Pulmonary artery endothelial cell (primary cell): ENCODE results near the gene SSPN. TPM values are rescaled to one million over a fixed set of nuclear protein-coding genes. Genes with fewer than 3 reads are reported as not detected.
A peak's percentile ranks its signal among the peaks of the same experiment; 100 is the strongest.

ENCODE experiments used
- DNase-seq: peaks from one replicate; pipeline ENCODE4 v3.0.0-alpha.2; 2011; ENCODE audit warnings: low read depth, low spot score
- total RNA-seq: library from RNA; depleted of rRNA; stranded (reverse); fragments of >200 nt; gene quantifications from 2 replicates; pipeline ENCODE4 v1.2.3, GENCODE V29; 2014

The SSPN gene, protein sequence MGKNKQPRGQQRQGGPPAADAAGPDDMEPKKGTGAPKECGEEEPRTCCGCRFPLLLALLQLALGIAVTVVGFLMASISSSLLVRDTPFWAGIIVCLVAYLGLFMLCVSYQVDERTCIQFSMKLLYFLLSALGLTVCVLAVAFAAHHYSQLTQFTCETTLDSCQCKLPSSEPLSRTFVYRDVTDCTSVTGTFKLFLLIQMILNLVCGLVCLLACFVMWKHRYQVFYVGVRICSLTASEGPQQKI
- 1.1 and 2.0 TPM in 2 replicates for total RNA-seq

DNA sequence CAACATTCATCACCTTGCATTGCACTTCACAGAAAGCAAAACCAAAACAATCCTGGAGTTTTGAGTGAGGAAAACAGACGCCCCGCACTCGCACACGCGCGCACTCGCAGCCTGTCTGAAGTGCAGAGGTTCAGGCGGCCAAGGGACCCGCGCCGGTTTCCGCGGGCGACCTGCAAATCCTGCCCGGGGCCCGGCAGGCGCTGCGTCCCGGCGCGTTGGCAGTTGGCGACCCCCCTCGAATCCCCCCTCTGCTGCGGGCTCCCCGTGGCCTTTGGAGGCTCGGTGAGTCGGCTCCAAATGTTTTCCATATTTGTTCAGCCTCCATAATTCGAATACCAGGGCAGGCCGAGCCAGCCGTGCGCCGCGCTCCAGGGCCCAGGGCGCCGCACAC is at the start of gene SSPN:
SSPN (plus strand) TSS at position 324 of the 391 bp plus-strand sequence. CDS start 100 bp downstream, outside the sequence.
- no peak for DNase-seq

DNA sequence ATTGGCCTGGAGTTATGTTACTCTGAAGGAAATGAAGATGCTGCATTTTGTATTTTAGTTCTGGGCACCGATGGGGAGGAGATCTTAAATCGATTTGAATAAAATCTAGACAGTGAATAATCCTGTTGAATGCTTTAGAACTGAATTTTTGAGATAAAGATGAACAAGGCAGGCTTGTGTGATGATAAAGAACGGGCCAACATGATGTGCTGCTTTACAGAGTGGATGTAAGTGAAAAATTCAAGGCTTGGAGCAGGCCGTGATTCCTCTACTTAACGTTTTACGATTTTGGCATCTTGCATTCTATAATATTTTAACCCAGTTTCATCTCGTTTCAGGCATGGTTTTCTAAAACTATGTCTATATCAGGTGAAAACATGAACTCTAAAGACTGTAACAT is 47.1 kb upstream of the SSPN start:
- no peak for DNase-seq

DNA sequence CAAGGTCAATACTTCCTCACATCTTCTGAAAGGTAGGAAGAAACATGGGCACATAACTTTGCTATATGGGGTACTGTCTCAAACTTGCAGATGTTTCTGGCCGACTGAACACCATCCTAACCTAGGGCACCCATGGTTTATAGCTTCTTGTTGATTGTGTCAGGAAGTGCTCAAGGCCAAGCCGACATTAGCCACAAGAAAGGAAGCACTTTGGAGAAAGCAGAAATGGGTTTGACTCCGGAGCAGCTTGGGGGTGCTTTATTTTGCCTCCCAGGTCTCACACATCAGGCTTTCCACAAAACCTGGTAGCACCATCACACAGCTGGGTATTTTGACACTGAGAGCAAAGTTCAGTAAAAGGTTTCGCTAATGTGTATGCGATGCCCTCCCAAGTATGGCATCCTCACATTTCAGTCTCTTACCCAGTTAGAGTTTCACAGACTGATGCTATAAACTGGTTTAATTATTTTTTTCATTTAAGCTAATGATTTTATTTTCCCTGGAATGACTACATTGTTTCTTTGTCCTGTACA is 45.3 kb upstream of the SSPN start:
- DNase-seq, result no peak

DNA sequence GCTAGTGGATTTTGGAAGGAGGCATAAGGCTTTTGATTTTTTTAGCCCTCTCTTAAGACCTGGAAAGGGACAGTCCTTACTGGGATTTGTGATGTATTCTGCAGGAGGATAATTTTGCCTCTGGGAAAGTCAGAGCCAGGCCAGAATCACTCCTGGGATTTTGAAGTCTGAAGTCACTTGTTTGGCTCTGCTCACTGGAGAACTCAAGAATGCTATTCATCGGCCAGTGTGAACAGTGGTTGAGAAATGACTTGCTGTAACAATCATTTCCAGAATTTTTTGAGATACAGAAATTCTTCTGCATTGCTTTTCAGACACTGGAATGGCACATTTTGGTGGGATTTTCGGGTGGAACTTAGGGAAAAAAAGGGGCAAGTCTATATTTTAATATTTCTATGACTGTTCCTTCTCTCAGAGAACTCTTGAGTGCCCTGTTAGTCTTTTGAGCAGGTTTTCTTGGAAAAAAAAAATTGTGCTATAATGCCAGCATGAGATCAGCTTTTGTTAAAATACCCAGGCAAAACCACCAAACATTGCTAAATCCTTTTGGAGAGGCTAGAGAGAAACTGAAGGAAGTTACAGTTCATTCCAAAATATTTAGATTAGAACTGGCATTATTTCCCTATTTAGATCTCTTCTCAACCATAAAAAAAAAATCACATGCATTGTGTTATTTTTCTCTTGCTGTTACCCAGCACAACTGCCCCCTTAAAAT is 44.5 kb upstream of the SSPN start:
- no peak for DNase-seq

DNA sequence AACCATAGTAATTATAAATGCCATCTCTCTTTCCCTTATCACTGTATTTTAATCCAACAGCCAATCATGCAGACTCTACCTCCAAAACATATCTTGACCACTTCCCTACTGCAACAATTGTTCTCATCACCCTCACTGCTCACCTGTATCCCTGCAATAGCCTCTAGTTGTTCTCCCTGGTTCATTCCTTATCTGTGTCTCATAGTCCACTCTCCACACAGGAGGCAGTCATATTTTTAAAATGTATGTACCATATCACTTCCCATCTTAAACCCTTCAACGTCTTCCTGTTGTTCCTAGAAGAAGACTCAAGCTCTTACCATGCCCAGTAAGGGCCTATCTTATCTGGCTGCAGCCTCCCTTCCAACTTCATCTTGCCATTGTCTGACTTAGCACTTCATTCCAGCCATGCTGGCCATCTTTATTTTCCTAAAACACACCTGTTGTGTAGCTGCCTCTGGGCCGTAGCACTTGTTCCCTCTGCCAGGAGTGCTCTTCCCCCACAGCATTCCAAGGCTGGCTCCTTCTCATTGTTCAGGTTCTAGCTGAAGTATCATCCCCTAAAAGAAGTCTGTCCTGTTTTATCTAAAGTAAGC is 42.8 kb upstream of the SSPN start:
- no peak for DNase-seq

DNA sequence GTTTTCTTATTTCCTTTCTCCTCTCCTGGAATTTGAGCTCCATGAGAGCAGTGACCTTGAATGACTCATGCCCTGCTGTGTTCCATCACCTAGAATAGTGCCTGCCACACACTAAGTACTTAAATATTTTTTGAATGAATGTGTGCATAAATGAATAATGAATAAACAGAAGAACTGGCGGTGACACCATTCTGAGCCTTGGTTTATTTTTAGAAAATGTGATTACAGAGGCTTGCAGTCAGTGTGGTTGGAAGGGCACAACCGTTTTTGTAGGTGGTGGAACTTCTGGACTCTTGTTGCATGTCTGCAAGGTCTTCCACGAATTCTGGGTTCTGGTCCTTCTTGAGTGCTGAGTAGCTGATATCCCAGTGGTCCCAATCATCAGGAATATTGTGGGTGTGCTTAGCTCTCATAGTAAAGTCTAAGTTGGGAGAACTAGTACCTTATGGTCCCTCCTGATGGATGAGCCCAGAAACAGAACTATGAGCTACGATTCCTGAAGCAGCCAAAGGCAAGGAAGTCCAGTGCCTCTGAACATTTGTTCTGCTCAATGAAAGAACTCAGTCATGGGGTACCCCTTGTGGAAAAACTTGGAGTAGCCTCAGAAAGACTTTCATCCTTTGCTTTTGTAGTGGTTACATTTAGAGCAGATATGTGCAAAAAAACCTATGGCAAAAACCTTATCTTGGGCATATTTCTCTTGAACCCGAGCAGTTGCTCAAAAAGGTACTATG is 41.8 kb upstream of the SSPN start:
- peak; percentile 67 for DNase-seq

DNA sequence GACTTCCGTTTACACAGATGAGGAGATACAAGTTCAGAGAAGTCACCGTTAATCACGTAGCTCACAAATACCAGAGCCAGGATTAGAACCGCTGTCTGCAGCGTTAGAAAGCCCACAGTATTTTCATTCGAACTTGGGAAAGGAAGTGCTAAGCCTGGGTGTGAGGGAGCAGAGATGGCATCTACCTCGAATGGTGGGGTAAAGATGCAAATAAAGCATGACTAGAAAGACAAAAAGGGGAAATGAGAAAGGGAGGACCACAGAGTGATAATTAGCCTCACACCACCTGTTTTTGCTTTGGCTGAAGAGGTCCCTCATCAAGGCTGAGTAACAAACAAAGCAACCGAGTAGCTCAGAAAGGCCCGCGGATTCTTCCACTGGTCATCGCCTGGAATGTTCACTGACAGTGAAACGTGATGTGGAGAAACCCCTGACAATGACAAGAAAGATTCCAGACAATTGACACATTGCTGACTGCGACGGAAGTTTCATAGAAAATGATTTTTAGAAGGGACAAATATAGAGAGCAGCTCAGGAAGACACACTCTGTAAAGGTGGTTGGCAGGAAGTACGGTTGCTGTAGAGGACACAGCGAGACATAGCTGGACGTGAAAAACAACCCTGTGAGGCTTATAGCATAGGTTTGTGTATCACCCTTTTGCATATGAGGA is 39.0 kb upstream of the SSPN start:
- DNase-seq, result no peak

DNA sequence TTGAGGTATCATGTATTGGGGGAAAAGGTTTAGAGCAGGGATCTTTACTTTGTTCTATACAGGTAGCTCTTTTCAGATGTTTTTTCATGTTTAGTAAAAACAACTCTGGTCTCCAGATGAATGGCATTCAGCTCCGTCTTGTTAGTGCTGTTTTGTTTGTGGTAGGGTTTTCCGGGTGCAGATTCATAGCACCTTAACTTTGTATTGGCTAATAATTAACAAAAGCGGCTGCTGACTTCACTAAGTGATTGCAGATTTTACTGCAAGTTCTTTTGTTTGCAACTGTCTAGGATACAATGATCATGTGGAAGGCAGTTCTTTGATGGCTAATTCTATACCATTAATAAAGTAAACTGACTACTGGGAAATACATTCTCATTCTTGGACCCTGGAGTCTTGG is 38.4 kb upstream of the SSPN start:
- no peak for DNase-seq

DNA sequence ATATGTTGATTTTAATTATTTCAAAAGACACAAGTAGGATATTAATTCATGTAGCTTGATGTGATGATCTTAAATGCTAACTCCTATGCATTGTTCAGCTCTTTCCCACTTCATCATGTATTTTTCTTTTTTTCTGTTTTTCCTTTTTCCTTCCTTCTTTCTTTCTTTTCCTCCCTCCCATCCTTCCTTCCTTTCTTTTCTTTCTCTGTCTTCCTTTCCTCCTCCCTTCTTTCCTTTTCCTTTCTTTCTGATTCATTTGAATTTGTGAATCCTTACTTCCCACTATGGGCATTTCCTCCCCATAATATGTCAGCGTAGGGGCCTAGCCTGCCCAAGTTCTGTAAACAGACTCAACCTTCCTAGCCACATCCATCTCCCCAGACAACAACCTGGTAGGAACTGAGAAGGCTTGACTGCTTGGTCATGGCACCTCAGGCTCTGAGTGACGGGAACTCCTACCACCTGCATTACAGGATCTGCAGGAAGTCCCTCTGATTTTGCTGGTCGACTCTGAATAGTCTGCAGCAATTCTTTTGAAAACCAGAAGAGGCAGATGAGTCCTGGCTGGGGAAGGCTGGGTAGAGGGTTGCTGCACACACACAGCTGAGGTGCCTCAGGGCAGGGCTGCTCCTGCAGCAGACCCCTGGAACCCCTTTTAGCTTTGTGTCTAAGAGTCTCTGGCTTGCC is 37.2 kb upstream of the SSPN start:
- no peak for DNase-seq

DNA sequence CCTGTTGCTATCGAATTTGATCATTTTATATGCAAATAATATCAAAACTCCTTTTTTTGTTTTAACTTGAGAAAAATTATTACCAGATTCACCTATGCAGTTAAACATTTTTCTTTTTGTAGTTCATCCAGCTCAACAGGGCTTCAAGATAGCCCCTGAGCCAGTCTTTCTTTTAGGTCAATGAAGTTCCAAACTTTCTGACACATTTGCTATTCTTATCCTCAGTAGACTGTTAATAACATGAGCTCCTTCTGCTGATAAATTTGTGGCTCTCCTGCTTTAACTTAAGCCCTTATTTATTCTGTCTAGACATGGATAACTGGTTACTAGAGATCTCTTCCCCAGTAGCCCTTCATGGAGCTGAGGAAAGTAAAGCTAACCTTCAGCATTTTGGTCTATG is 33.2 kb upstream of the SSPN start:
- no peak for DNase-seq

DNA sequence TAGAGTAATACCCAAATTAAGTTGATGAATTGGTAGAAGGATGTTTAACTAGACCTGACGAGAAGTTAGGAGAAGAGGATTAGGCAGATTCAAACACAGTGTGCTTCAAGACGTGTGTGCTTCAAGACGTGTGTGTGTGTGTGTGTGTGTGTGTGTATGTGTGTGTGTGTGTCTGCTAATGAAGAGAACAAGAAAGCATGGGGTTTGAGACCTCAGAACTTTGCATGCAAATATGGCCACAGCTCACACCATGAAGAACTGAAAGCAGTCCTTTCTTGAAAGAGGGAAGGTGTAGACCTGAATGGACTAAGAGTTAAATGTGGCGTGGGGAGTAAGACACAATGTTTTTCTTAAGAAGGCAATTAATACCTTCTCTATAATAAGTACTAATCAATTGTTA is 32.5 kb upstream of the SSPN start:
- no peak for DNase-seq

DNA sequence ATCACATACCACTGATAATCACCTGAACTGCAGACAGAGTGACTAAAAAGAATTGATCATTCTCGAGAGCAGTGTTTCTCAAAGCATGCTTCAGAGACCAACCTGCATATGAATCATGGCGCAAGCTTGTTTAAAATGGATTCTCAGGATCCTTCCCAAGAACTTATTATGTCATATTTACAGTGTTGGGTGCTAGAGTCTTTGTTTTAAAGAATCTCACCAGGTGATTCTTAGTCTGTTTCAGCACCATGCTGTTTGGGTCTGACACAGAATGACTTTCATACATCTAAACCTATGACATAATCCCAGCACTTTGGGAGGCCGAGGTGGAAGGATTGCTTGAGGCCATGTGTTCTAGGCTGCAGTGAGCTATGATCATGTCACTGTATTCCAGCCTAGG is 31.3 kb upstream of the SSPN start:
- no peak for DNase-seq

DNA sequence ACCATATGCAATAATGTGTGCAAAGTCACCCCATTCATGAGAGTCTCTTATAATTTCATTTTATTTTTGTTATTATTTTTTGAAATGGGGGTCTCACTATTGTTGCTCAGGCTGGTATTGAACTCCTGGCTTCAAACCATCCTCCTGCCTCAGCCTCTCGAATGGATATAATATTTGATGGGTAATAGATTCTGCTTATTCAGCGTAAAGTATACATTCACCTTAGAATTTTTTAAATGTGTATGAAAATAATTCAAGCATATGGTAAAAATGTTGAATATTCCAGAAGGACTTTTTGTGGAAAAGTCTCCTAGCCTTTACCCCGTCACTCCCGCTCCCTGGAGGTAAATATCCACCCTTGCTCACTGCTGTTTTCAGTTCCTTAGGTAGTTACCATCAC is 23.4 kb upstream of the SSPN start:
- DNase-seq, result no peak

DNA sequence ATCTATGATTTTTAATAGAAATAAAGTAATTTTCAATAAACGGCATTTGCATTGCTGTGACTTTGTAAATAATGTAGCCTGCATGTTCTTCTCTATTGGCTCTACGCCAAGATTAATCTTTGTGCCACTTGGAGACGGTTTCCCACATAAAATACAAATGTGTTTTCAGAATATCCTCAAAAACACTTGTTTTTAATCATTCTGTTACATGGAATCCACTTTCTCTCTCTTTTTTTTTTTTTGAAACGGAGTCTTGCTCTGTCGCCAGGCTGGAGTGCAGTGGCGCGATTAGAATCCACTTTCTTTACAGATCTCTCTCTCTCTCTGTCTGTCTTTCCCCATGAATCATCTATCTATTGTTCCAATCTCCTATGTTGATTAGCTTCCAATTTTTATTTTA is 22.8 kb upstream of the SSPN start:
- no peak for DNase-seq

DNA sequence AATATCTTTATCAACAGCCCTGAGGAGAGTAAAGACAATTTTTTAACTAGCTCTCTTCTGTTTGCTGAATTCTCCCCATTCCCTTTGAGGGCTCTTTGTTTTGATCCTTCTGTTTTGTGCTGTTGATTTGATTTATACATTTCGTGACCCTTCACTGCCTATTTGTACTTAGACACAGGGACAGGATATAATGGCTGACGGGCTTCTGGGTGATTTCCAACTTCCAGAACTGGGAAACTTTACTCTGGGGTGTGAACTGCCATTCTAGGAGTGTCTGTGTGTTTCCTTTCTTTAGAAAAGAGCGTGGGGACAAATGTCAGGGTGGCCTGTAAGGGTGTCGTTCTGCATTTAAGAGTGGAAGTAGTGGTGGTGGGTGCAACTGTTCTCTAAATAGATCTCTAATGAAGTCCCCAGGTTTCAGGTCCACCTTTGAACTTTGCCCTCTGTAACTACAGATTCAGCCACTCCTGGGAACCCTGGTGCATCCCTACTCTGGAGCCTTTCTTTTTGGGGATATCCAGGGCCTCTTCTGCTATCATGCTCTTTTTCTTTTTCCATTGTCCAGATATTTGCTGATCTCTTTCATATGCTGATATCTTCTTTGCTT is 22.3 kb upstream of the SSPN start:
- DNase-seq, result no peak

DNA sequence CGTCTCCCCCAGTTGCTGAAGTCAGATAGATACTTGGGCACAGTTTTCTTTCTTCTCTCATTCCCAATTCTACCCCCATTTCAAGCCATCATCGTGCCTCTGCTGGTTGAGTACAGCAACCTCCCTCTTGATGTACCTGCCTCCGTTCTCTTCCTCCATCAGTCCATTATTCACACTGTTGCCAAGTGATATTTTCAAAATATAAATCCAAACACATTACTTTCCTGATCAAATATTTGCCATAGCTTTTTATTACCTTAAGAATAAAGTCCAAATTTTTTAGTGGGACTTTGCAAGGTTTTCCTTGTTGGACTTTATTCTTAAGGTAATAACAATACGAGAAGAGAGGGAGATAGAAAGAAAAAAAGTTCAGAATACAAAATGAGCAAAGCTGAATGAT is 18.6 kb upstream of the SSPN start:
- no peak for DNase-seq

DNA sequence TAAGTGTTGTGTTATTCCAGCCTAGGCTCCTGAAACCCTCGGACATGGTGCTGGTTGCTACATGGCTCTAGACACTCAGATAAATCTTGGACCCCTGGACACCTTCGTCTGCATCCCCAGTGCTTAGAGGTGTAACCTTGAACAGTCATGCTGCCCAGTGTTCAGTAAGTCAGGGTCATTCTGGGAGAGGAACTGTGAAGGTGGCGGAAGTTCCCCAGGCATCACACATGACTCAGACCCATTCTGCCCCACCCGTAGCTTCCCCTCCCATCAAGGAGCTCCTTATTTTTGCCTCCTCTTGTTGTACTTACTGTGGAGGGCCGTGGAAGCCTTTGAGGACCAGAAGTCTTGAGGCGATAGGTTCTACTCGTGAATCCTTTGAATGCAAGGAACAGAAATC is 18.1 kb upstream of the SSPN start:
- DNase-seq, result no peak

DNA sequence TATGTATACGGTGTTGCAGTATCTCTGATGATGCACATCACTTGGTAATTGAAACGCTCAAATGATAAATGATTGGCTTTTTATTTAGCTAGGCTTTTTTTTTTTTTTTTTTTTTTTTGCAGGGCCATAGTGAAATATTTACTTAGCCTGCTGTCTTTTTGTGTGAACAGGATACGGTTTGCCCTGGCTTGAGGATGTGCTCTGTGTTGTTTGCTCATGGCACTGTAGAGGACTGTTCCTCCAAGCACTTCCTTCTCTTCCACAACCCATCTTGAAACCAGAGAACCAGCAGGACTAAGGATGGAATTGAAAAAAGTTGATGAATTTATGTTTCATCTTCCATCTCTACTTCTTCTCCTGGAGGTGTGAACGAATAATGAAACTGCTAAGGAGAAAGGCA is 15.5 kb upstream of the SSPN start:
- no peak for DNase-seq

DNA sequence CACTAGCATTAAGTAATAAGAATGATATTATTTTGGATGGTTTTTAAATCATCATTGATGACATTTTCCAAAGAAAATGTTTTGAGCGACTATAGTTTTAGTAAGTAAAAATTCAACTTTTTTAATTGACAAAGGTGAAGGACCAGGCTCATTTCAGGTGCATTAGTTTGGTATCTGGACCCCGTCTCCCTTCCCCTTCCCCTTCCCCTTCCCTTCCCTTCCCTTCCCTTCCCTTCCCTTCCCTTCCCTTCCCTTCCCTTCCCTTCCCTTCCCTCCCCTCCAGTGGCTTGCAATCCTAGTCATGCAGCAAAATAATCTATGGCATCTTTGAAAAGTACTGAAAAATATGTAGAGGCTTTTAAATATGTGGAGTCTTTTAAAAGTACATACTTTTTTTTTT is 13.0 kb upstream of the SSPN start:
- DNase-seq, result no peak

DNA sequence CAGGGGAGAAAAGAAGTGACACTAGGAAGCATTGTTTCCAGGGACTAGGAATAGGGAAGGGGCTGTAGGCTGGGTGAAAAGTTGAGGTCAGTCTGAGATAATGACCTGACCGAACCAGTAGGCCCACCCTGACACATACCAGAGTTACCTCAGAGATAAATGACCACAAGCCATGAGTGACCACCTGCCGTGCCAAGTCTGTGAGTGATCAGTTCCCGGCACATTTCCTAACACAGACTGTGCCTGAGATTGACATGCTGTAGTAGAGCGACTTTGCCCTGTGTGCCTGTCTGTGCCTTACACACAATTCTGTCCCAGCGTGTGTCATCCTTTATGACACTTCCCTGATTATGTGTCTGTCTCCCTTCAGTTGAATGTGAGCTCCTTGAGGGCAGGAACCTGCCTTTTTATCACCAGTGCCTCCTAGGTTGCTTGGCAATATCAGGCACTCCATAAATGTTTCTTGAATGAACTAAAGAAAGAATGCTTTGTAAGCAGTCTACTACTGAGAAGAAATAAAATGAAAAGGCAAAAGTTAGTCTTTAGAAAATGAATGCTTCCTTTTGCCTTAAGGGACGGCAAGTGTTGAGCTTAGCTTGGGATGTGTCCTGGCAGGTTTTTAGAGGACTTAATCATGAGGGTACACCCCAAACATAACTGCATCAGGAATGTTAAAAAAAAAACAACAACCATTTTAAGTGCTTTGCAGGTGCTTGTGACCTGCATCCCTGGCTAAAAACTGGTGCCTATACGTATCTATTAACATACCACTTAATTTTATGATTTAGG is 9.6 kb upstream of the SSPN start:
- DNase-seq, result no peak
